SK-N-SH (cell line): ENCODE results near the gene PDE6A.

Experiments used
- CHD2 ChIP-seq: fragments of 150-350 bp; IDR thresholded peaks from 2 replicates; pipeline ENCODE4 v1.6.1; 2018; ENCODE audit warnings: low read length; ENCODE audit not compliant: partially characterized antibody
- EZH2phosphoT487 ChIP-seq: fragments of 200-600 bp; sonication (generic); IDR thresholded peaks from 2 replicates; pipeline ENCODE4 v1.6.1; 2017; ENCODE audit warnings: low read depth, mixed run types, mild to moderate bottlenecking, antibody characterized with exemption, moderate library complexity, borderline replicate concordance
- MAX ChIP-seq: IDR thresholded peaks from 2 replicates; pipeline ENCODE4 v1.4.0; 2012; ENCODE audit warnings: low read depth
- NRF1 ChIP-seq: IDR thresholded peaks from 2 replicates; pipeline ENCODE4 v1.6.1; 2012; ENCODE audit warnings: low read depth, mild to moderate bottlenecking, low read length
- PBX3 ChIP-seq: IDR thresholded peaks from 2 replicates; pipeline ENCODE4; 2012
- POLR2AphosphoS5 ChIP-seq: IDR thresholded peaks from 2 replicates; pipeline ENCODE4 v1.6.1; 2012; ENCODE audit warnings: low read depth, low read length
- TAF1 ChIP-seq: IDR thresholded peaks from 2 replicates; pipeline ENCODE4 v1.6.1; 2012; ENCODE audit warnings: low read depth, mild to moderate bottlenecking, low read length, moderate library complexity, borderline replicate concordance
- TEAD4 ChIP-seq: IDR thresholded peaks from 2 replicates; pipeline ENCODE4 v1.4.0; 2012; ENCODE audit warnings: mild to moderate bottlenecking, borderline replicate concordance; ENCODE audit not compliant: insufficient read depth
- TF ChIP-seq, protein P1 (sequence below): fragments of 200-600 bp; sonication (generic); IDR thresholded peaks from 2 replicates; pipeline ENCODE4 v1.6.1; 2017; ENCODE audit warnings: antibody characterized with exemption, mild to moderate bottlenecking, moderate library complexity
- TF ChIP-seq, protein P2 (sequence below): fragments of 150-350 bp; IDR thresholded peaks from 2 replicates; pipeline ENCODE4 v1.6.1; 2017; ENCODE audit warnings: antibody characterized with exemption, low read length, low read depth, borderline replicate concordance
- TF ChIP-seq, protein P3 (sequence below): IDR thresholded peaks from 2 replicates; pipeline ENCODE4 v1.4.0; 2012; ENCODE audit warnings: low read depth, borderline replicate concordance

DNA sequence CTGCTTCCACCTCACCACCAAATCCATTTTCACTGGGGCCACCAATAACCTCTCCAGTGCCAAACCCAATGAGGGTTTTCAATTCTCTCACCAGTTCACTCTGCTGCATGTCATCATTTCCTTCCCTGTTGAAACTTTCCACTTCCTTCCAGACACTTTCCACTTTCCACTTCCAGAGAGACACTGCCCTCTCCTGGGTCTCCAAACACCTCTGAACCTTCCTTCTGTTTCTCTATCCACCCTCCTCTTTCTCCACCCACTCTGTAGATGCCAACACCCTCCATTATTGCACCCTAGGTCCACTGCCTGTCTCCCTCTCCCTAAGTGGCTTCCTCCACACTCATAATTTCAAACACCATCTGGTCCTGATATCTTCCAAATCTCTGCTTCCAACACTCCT, 39.6 kb downstream of the PDE6A start:
- no peak for TF ChIP-seq CHD2
- no peak for TF ChIP-seq TAF1
- no peak for TF ChIP-seq NRF1
- TF ChIP-seq, protein P1, sequence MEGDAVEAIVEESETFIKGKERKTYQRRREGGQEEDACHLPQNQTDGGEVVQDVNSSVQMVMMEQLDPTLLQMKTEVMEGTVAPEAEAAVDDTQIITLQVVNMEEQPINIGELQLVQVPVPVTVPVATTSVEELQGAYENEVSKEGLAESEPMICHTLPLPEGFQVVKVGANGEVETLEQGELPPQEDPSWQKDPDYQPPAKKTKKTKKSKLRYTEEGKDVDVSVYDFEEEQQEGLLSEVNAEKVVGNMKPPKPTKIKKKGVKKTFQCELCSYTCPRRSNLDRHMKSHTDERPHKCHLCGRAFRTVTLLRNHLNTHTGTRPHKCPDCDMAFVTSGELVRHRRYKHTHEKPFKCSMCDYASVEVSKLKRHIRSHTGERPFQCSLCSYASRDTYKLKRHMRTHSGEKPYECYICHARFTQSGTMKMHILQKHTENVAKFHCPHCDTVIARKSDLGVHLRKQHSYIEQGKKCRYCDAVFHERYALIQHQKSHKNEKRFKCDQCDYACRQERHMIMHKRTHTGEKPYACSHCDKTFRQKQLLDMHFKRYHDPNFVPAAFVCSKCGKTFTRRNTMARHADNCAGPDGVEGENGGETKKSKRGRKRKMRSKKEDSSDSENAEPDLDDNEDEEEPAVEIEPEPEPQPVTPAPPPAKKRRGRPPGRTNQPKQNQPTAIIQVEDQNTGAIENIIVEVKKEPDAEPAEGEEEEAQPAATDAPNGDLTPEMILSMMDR, result no peak
- no peak for TF ChIP-seq POLR2AphosphoS5
- TF ChIP-seq MAX, result no peak
- no peak for TF ChIP-seq TEAD4
- TF ChIP-seq EZH2phosphoT487, result no peak
- TF ChIP-seq, protein P2, sequence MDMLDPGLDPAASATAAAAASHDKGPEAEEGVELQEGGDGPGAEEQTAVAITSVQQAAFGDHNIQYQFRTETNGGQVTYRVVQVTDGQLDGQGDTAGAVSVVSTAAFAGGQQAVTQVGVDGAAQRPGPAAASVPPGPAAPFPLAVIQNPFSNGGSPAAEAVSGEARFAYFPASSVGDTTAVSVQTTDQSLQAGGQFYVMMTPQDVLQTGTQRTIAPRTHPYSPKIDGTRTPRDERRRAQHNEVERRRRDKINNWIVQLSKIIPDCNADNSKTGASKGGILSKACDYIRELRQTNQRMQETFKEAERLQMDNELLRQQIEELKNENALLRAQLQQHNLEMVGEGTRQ, result no peak
- TF ChIP-seq, protein P3, sequence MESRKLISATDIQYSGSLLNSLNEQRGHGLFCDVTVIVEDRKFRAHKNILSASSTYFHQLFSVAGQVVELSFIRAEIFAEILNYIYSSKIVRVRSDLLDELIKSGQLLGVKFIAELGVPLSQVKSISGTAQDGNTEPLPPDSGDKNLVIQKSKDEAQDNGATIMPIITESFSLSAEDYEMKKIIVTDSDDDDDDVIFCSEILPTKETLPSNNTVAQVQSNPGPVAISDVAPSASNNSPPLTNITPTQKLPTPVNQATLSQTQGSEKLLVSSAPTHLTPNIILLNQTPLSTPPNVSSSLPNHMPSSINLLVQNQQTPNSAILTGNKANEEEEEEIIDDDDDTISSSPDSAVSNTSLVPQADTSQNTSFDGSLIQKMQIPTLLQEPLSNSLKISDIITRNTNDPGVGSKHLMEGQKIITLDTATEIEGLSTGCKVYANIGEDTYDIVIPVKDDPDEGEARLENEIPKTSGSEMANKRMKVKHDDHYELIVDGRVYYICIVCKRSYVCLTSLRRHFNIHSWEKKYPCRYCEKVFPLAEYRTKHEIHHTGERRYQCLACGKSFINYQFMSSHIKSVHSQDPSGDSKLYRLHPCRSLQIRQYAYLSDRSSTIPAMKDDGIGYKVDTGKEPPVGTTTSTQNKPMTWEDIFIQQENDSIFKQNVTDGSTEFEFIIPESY, result no peak
- no peak for TF ChIP-seq PBX3
